OCI-LY7 (cell line): Measurements from ENCODE around the gene DDX11. TPM values are rescaled to one million over a fixed set of nuclear protein-coding genes. Genes with fewer than 3 reads are reported as not detected.
"Not testable (repeated sequence)": the region's sequence is repeated elsewhere in the genome, so short reads cannot be mapped to it uniquely, and the experiment has no call there.

ENCODE experiments used
- BruUV-seq: library from RNA; stranded (reverse); fragments of 400-500 nt; replicated peaks from 2 replicates; lab custom pipeline; 2021; lab: Mats Ljungman, UMichigan
- CTCF ChIA-PET: fragments of 300-600 bp; sonication (Branson Sonifier 250); formaldehyde crosslinking; loops from one replicate; lab custom pipeline; 2022; ENCODE audit warnings: antibody characterized with exemption; ENCODE audit not compliant: unreplicated experiment; lab: Charles Lee
- POLR2A ChIA-PET: fragments of 300-600 bp; sonication (Branson Sonifier 250); formaldehyde crosslinking; loops from one replicate; lab custom pipeline; 2022; ENCODE audit warnings: antibody characterized with exemption; lab: Charles Lee
- DNase-seq: peaks from one replicate; pipeline ENCODE4 v3.0.0-alpha.2; 2015; ENCODE audit warnings: low spot score
- H2AFZ ChIP-seq: fragments of 200-600 bp; sonication (generic), shearing (Covaris generic); 2 replicates; pipeline ENCODE4 v1.6.1; 2014; ENCODE audit warnings: mild to moderate bottlenecking, antibody characterized with exemption, low read length, moderate library complexity
- H3K27ac ChIP-seq: fragments of 200-600 bp; sonication (generic); 2 replicates; pipeline ENCODE4 v1.5.1; 2014; ENCODE audit warnings: mixed run types, low read depth, mild to moderate bottlenecking, moderate library complexity, low read length, inconsistent platforms; ENCODE audit not compliant: poor library complexity, severe bottlenecking
- H3K36me3 ChIP-seq: fragments of 200-600 bp; sonication (generic); 2 replicates; pipeline ENCODE4 v1.6.1; 2014; ENCODE audit warnings: mild to moderate bottlenecking, antibody characterized with exemption, low read length, moderate library complexity, mixed read lengths; ENCODE audit not compliant: insufficient read depth
- H3K4me1 ChIP-seq: fragments of 200-600 bp; sonication (generic); 2 replicates; pipeline ENCODE4 v1.5.1; 2014; ENCODE audit warnings: mild to moderate bottlenecking, low read length; ENCODE audit not compliant: insufficient read depth, poor library complexity, severe bottlenecking
- H3K4me2 ChIP-seq: fragments of 200-600 bp; sonication (generic); 2 replicates; pipeline ENCODE4 v1.6.1; 2014; ENCODE audit warnings: mild to moderate bottlenecking, low read length
- H3K4me3 ChIP-seq: fragments of 200-600 bp; sonication (generic); 2 replicates; pipeline ENCODE4 v1.5.1; 2014; ENCODE audit warnings: mild to moderate bottlenecking, low read depth, low read length; ENCODE audit not compliant: poor library complexity, severe bottlenecking
- H3K79me2 ChIP-seq: fragments of 200-600 bp; sonication (generic); 2 replicates; pipeline ENCODE4 v1.6.1; 2016; ENCODE audit warnings: low read depth, mild to moderate bottlenecking, low read length, moderate library complexity, mixed read lengths; ENCODE audit not compliant: insufficient read depth
- H3K9me2 ChIP-seq: fragments of 200-600 bp; sonication (generic); 2 replicates; pipeline ENCODE4 v1.6.1; 2016; ENCODE audit warnings: mild to moderate bottlenecking, low read length, mixed read lengths; ENCODE audit not compliant: insufficient read depth
- H3K9me3 ChIP-seq: fragments of 200-600 bp; sonication (generic); 2 replicates; pipeline ENCODE4 v1.6.1; 2014; ENCODE audit warnings: mild to moderate bottlenecking, mixed run types, low read length, mixed read lengths
- H4K20me1 ChIP-seq: fragments of 200-600 bp; sonication (generic); 2 replicates; pipeline ENCODE4 v1.6.1; 2014; ENCODE audit warnings: mild to moderate bottlenecking, antibody characterized with exemption, low read length, moderate library complexity, mixed read lengths; ENCODE audit not compliant: insufficient read depth
- CTCF ChIP-seq: fragments of 200-600 bp; sonication (generic); conservative IDR thresholded peaks from 2 replicates; pipeline ENCODE4 v1.5.1; 2014; ENCODE audit warnings: mild to moderate bottlenecking, antibody characterized with exemption, low read length, moderate library complexity, mixed read lengths
- EZH2phosphoT487 ChIP-seq: fragments of 200-600 bp; sonication (generic); IDR thresholded peaks from 2 replicates; pipeline ENCODE4 v1.6.1; 2018; ENCODE audit warnings: low read depth, borderline replicate concordance, mild to moderate bottlenecking, mixed run types, antibody characterized with exemption, low read length, moderate library complexity, mixed read lengths
- intact Hi-C: fragments of 100-400 bp; cut with micrococcal nuclease; formaldehyde crosslinking; loops from one replicate; pipeline ENCODE4 v1.10.0; 2022; ENCODE audit not compliant: unreplicated experiment
- total RNA-seq, 2 experiments: library from RNA; depleted of rRNA in 1 of 2; stranded (reverse); fragments of >200 nt in 1 of 2; shearing (Covaris generic) in 1 of 2; gene quantifications; 2 replicates each; pipeline ENCODE4 v1.2.3, GENCODE V29; 2014 to 2022

DDX11 gene
- total RNA-seq, 2 experiments from 2014 or later, result 189 to 262 TPM

- Histone ChIP-seq H3K4me1 (no peaks in the 10 kb centered on the region), H3K4me3 (no peak overlapping the region), H4K20me1 (no peaks in the 10 kb centered on the region), H3K27ac (no peak overlapping the region), H3K9me2 (no peaks in the 10 kb centered on the region), H3K4me2 (no peak overlapping the region), H3K36me3 (peaks cover 41% of the 10 kb centered on the region), H3K79me2 (no peaks in the 10 kb centered on the region), H2AFZ (no peak overlapping the region), H3K9me3 (no peaks in the 10 kb centered on the region)
- ChIA-PET POLR2A (no interaction called here), CTCF (no interaction called here)
- DNase-seq, result no peak
- intact Hi-C loops, result no loop called here
- TF ChIP-seq EZH2phosphoT487 (no peak), CTCF (no peak)
- BruUV-seq, result no TSS peak
These were observed 15.4 kb downstream of the DDX11 start for GRCh38 chr12:31089072-31089471.

DNA sequence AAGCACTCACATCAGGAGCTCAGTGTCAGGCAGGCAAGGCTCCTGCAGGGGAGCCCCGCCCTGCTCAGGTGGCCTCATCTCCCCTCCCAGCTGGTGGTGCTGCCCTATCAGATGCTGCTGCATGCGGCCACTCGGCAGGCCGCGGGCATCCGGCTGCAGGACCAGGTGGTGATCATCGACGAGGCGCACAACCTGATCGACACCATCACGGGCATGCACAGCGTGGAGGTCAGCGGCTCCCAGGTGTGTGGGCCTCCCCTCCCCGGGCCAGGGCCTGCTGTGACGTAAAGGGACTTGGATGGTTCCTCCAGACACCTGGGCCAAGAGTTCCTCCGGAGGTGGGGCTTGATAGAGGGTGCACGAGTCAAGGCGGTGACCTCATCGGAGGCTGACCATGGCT, 18.0 kb downstream of the DDX11 start:
- CTCF ChIA-PET, H3K79me2 ChIP-seq, H4K20me1 ChIP-seq, DNase-seq, H3K4me3 ChIP-seq, POLR2A ChIA-PET, H3K4me1 ChIP-seq, BruUV-seq, H3K9me3 ChIP-seq, H3K9me2 ChIP-seq, intact Hi-C loops, H2AFZ ChIP-seq, H3K4me2 ChIP-seq, H3K27ac ChIP-seq: not testable (repeated sequence)
- H3K36me3 ChIP-seq, result peaks cover 41% of the 10 kb centered on the region

- DNase-seq, H3K9me2 ChIP-seq, CTCF ChIA-PET, H3K4me3 ChIP-seq, H3K27ac ChIP-seq, POLR2A ChIA-PET, H3K9me3 ChIP-seq, H4K20me1 ChIP-seq, intact Hi-C loops, H3K4me2 ChIP-seq, BruUV-seq, H2AFZ ChIP-seq, H3K79me2 ChIP-seq, H3K4me1 ChIP-seq: not testable (repeated sequence)
- peaks cover 43% of the 10 kb centered on the region for H3K36me3 ChIP-seq
These were observed 19.1 kb downstream of the DDX11 start for GRCh38 chr12:31092718-31093117.

DNA sequence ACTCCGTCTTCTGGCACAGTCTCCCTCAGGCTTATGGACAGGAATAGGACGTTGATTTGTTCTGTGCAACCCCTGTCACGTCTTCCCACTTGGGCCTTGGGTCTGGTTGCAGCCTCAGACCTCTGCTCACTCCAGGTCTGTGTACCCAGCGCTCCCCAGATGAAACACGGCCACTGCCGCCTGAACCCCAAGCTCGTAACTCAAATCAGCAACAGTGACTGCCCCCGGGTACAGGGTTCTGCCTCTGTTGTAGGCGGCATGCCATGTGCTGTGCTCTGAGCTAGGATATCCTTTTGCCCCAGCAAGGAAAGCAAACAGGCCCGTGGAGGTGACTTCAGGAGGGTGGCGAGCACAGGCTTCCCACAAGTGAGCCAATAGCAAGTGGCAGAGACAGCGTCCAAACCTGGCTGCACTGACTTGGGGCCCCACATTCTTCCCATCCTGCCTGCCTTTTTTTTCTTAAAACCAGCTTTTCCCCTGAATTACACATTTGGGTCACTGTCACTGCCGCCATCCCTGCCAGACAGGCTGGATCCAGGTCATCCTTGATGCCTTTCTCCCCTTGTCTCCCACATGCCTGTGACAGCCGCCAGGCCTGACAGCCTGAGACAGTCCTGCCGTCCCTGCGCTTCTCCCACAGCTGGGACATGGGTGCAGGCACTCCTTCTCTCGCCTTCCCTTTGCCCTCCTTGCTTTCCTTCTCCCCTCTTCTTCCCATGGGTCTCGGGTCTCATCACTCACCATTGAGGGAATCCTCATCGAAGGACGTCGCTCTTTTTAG, 21.6 kb downstream of the DDX11 start:
- CTCF ChIA-PET, H3K9me3 ChIP-seq, H3K9me2 ChIP-seq, H3K27ac ChIP-seq, H2AFZ ChIP-seq, H3K4me2 ChIP-seq, intact Hi-C loops, BruUV-seq, H3K4me3 ChIP-seq, DNase-seq, H4K20me1 ChIP-seq, H3K79me2 ChIP-seq, POLR2A ChIA-PET, H3K4me1 ChIP-seq: not testable (repeated sequence)
- peaks cover 30% of the 10 kb centered on the region for H3K36me3 ChIP-seq

GRCh38 chr12:31096251-31097065, 22.8 kb downstream of the DDX11 start:
- BruUV-seq, CTCF ChIA-PET, H3K27ac ChIP-seq, H3K79me2 ChIP-seq, H3K9me3 ChIP-seq, H3K4me3 ChIP-seq, intact Hi-C loops, H3K4me2 ChIP-seq, DNase-seq, H3K9me2 ChIP-seq, POLR2A ChIA-PET, H4K20me1 ChIP-seq, H2AFZ ChIP-seq: not testable (repeated sequence)
- H3K4me1 ChIP-seq, result peaks cover 17% of the 10 kb centered on the region
- H3K36me3 ChIP-seq, result peaks cover 30% of the 10 kb centered on the region
